GM12878 (cell line): ENCODE data around the gene CBFB.

Source experiments
- BRCA1 ChIP-seq: IDR thresholded peaks from 2 replicates; pipeline ENCODE4 v1.6.1; 2011; ENCODE audit warnings: low read depth, low read length, improper control_type of control experiment
- EGR1 ChIP-seq, 2 experiments: IDR thresholded peaks; 1 replicate in 1 of 2; 2 replicates in 1 of 2; pipeline ENCODE4 v1.6.1; 2011 to 2012; ENCODE audit warnings: low read depth in 2 of 2, low read length in 2 of 2, borderline replicate concordance in 1 of 2, mild to moderate bottlenecking in 1 of 2, moderate library complexity in 1 of 2
- EP300 ChIP-seq, 2 experiments: fragments of 150-350 bp in 1 of 2; IDR thresholded peaks; 2 replicates each; pipeline ENCODE4 v1.6.1; 2011 to 2012; ENCODE audit warnings: low read depth in 2 of 2, low read length in 2 of 2, borderline replicate concordance in 1 of 2, improper control_type of control experiment in 1 of 2, inconsistent platforms in 1 of 2; ENCODE audit not compliant: control insufficient read depth in 1 of 2
- JUNB ChIP-seq: IDR thresholded peaks from 2 replicates; pipeline ENCODE4 v1.6.1; 2016; ENCODE audit warnings: antibody characterized with exemption, mild to moderate bottlenecking
- KAT2A ChIP-seq: conservative IDR thresholded peaks from 2 replicates; pipeline ENCODE4 v1.6.1; 2011; ENCODE audit warnings: low read depth, low read length; ENCODE audit not compliant: control insufficient read depth
- MTA3 ChIP-seq: IDR thresholded peaks from 2 replicates; pipeline ENCODE4 v1.6.1; 2012; ENCODE audit warnings: low read length, inconsistent platforms, borderline replicate concordance
- POLR2A ChIP-seq: IDR thresholded peaks from 2 replicates; pipeline ENCODE4 v1.6.1; 2011; ENCODE audit warnings: low read depth, mild to moderate bottlenecking, low read length
- SIN3A ChIP-seq: IDR thresholded peaks from 2 replicates; pipeline ENCODE4 v1.6.1; 2012; ENCODE audit warnings: low read depth, low read length, improper control_type of control experiment
- SMARCA5 ChIP-seq: fragments of 450-650 bp; IDR thresholded peaks from 2 replicates; pipeline ENCODE4 v1.6.1; 2017; ENCODE audit warnings: mild to moderate bottlenecking
- ZNF24 ChIP-seq: fragments of 450-650 bp; IDR thresholded peaks from 2 replicates; pipeline ENCODE4 v1.6.1; 2017; ENCODE audit warnings: antibody characterized with exemption, mild to moderate bottlenecking
- ZNF274 ChIP-seq: IDR thresholded peaks from one replicate; pipeline ENCODE4 v1.8.0; 2011; ENCODE audit not compliant: insufficient read length, insufficient read depth
- TF ChIP-seq, protein P1 (sequence below): IDR thresholded peaks from 2 replicates; pipeline ENCODE4 v1.6.1; 2012; ENCODE audit warnings: low read depth, low read length, improper control_type of control experiment
- TF ChIP-seq, protein P2 (sequence below), 3 experiments: IDR thresholded peaks in 2 of 3; conservative IDR thresholded peaks in 1 of 3; 2 replicates each; pipeline ENCODE4 v1.5.1; 2011; ENCODE audit warnings: low read depth in 3 of 3, low read length in 3 of 3, mild to moderate bottlenecking in 3 of 3, control low read depth in 2 of 3, moderate library complexity in 2 of 3, inconsistent platforms in 1 of 3, mixed read lengths in 1 of 3; ENCODE audit not compliant: control insufficient read depth in 2 of 3, insufficient read depth in 1 of 3; ENCODE audit errors: extremely low read depth in 1 of 3
- TF ChIP-seq, protein P3 (sequence below): IDR thresholded peaks from 2 replicates; pipeline ENCODE4 v1.6.1; 2011; ENCODE audit warnings: low read depth, low read length, improper control_type of control experiment, borderline replicate concordance

DNA sequence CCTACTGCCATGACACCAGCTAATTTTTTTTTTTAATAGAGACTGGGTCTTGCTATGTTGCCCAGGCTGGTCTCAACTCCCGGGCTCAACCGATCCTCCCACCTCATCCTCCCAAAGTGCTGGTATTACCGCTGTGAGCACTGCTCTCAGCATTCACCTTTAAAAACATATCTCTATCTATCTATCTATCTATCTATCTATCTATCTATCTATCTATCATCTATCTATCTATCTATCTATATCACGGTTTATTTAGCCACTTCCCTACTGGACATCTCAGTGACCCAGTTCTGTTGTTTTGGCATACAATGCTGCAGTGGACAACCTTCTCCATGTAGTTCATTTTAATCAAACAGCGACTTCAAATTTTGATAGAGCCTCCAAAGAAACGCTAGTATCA lies 79.5 kb downstream of the CBFB start:
- TF ChIP-seq, protein P1, sequence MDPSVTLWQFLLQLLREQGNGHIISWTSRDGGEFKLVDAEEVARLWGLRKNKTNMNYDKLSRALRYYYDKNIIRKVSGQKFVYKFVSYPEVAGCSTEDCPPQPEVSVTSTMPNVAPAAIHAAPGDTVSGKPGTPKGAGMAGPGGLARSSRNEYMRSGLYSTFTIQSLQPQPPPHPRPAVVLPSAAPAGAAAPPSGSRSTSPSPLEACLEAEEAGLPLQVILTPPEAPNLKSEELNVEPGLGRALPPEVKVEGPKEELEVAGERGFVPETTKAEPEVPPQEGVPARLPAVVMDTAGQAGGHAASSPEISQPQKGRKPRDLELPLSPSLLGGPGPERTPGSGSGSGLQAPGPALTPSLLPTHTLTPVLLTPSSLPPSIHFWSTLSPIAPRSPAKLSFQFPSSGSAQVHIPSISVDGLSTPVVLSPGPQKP: no peak
- TF ChIP-seq, protein P2, sequence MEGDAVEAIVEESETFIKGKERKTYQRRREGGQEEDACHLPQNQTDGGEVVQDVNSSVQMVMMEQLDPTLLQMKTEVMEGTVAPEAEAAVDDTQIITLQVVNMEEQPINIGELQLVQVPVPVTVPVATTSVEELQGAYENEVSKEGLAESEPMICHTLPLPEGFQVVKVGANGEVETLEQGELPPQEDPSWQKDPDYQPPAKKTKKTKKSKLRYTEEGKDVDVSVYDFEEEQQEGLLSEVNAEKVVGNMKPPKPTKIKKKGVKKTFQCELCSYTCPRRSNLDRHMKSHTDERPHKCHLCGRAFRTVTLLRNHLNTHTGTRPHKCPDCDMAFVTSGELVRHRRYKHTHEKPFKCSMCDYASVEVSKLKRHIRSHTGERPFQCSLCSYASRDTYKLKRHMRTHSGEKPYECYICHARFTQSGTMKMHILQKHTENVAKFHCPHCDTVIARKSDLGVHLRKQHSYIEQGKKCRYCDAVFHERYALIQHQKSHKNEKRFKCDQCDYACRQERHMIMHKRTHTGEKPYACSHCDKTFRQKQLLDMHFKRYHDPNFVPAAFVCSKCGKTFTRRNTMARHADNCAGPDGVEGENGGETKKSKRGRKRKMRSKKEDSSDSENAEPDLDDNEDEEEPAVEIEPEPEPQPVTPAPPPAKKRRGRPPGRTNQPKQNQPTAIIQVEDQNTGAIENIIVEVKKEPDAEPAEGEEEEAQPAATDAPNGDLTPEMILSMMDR (IDR thresholded peaks at IDR 0.05 in 2 of 3, conservative IDR thresholded peaks at IDR 0.05 in 1 of 3; ENCODE audit: control insufficient read depth in 2 of 3, extremely low read depth in 1 of 3, insufficient read depth in 1 of 3, low read depth in 3 of 3, low read length in 3 of 3): no peak
- TF ChIP-seq MTA3 (no peak), ZNF274 (no peak), POLR2A (no peak), EP300 (IDR thresholded peaks at IDR 0.05; ENCODE audit: borderline replicate concordance in 1 of 2, control insufficient read depth in 1 of 2, low read depth in 2 of 2, low read length in 2 of 2) (no peak), SIN3A (no peak), KAT2A (no peak), EGR1 (IDR thresholded peaks at IDR 0.05; ENCODE audit: borderline replicate concordance in 1 of 2, low read depth in 2 of 2, low read length in 2 of 2) (no peak), BRCA1 (no peak), SMARCA5 (no peak), JUNB (no peak), ZNF24 (no peak)
- TF ChIP-seq, protein P3, sequence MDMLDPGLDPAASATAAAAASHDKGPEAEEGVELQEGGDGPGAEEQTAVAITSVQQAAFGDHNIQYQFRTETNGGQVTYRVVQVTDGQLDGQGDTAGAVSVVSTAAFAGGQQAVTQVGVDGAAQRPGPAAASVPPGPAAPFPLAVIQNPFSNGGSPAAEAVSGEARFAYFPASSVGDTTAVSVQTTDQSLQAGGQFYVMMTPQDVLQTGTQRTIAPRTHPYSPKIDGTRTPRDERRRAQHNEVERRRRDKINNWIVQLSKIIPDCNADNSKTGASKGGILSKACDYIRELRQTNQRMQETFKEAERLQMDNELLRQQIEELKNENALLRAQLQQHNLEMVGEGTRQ: no peak
